SK-N-SH (cell line): ENCODE data around the gene SEC62.

ENCODE experiments used
- EZH2phosphoT487 ChIP-seq: fragments of 200-600 bp; sonication (generic); IDR thresholded peaks from 2 replicates; pipeline ENCODE4 v1.6.1; 2017; ENCODE audit warnings: low read depth, mixed run types, mild to moderate bottlenecking, antibody characterized with exemption, moderate library complexity, borderline replicate concordance
- RCOR1 ChIP-seq: fragments of 150-350 bp; IDR thresholded peaks from 2 replicates; pipeline ENCODE4 v1.6.1; 2017; ENCODE audit warnings: antibody characterized with exemption, low read length
- RXRA ChIP-seq: IDR thresholded peaks from 2 replicates; pipeline ENCODE4 v1.4.0; 2012; ENCODE audit warnings: low read depth, mild to moderate bottlenecking, borderline replicate concordance
- TF ChIP-seq, protein P1 (sequence below): fragments of 200-600 bp; sonication (generic); IDR thresholded peaks from 2 replicates; pipeline ENCODE4 v1.6.1; 2017; ENCODE audit warnings: antibody characterized with exemption, mild to moderate bottlenecking, moderate library complexity

DNA sequence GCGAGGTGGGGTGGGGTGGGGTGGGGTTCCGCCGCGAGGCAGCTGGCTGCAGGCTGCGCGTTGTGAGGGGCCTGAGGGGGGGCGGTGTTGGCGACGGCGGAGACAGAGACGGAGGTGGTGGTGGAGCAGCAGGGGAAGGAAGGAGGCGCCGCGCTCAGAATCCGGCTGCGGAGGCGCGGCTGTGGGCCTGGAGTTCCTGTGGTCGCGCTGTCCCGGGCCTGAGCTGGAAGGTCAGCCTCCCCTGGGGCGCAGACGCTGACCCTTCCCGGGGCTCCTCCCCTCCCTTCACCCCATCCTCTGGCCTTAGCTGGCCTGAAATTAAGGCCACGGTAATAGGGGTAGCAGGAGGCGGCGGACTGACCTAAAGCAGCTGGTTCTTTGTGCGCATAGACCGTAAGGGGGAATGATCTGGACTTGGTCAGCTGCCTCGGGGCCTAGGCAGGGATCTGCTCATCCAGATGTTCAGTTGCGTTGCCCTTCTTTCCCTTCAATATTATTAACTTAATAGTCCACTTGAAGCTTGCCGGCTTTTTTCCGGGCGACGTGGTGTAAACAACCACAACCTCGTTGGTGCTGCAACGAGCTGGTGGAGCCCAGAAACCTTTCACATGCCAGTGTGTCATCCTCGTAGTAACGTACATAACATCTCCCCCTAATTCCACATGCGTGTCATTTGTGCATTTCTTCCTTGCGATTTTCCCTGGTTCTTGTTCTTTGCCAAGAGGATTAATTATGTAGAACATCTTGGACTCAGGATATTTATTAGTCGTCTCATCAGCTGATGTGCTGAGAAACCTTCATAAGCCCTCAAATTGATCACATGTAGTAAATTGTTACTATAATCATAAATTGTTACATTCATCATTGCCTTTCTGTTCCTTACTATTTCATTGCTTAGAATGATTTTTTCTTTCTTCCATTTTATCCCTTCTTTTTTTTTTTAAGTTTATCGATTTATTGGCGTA, 626 bp downstream of the SEC62 start:
- TF ChIP-seq, protein P1, sequence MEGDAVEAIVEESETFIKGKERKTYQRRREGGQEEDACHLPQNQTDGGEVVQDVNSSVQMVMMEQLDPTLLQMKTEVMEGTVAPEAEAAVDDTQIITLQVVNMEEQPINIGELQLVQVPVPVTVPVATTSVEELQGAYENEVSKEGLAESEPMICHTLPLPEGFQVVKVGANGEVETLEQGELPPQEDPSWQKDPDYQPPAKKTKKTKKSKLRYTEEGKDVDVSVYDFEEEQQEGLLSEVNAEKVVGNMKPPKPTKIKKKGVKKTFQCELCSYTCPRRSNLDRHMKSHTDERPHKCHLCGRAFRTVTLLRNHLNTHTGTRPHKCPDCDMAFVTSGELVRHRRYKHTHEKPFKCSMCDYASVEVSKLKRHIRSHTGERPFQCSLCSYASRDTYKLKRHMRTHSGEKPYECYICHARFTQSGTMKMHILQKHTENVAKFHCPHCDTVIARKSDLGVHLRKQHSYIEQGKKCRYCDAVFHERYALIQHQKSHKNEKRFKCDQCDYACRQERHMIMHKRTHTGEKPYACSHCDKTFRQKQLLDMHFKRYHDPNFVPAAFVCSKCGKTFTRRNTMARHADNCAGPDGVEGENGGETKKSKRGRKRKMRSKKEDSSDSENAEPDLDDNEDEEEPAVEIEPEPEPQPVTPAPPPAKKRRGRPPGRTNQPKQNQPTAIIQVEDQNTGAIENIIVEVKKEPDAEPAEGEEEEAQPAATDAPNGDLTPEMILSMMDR, result no peak
- TF ChIP-seq RXRA, result no peak
- TF ChIP-seq RCOR1, result no peak
- no peak for TF ChIP-seq EZH2phosphoT487
